Chondrocyte (in vitro differentiated cells): Measurements from ENCODE around the gene AMDHD2. TPM values are rescaled to one million over a fixed set of nuclear protein-coding genes. Genes with fewer than 3 reads are reported as not detected.

Experiments used
- DNase-seq: peaks from one replicate; pipeline ENCODE4 v3.0.0; 2021; ENCODE audit warnings: mixed read lengths, low spot score
- H3K27ac Mint-ChIP-seq: one replicate; pipeline ENCODE4 v1.8.0; 2021; ENCODE audit warnings: mild to moderate bottlenecking, moderate library complexity, mixed read lengths; ENCODE audit not compliant: unreplicated experiment
- H3K27me3 Mint-ChIP-seq: 2 replicates; pipeline ENCODE4 v1.8.0; 2021; ENCODE audit warnings: low read depth, mixed read lengths
- H3K36me3 Mint-ChIP-seq: 2 replicates; pipeline ENCODE4 v1.8.0; 2021; ENCODE audit warnings: low read depth, mixed read lengths
- H3K4me1 Mint-ChIP-seq: 2 replicates; pipeline ENCODE4 v1.8.0; 2021; ENCODE audit warnings: low read depth, mild to moderate bottlenecking, mixed read lengths
- H3K4me3 Mint-ChIP-seq: one replicate; pipeline ENCODE4 v1.8.0; 2021; ENCODE audit warnings: mild to moderate bottlenecking, moderate library complexity, mixed read lengths; ENCODE audit not compliant: unreplicated experiment
- H3K9me3 Mint-ChIP-seq: 2 replicates; pipeline ENCODE4 v1.8.0; 2021; ENCODE audit warnings: low read depth, mixed read lengths
- CTCF ChIP-seq: fragments of 200-600 bp; sonication (generic); IDR thresholded peaks from 2 replicates; pipeline ENCODE4 v1.5.0; 2021; ENCODE audit warnings: antibody characterized with exemption, mild to moderate bottlenecking, moderate library complexity
- total RNA-seq: library from RNA; stranded (reverse); gene quantifications from 3 replicates; pipeline ENCODE4 v1.2.1, GENCODE V29; 2021

The AMDHD2 gene
- total RNA-seq, 1 donor from 2014 or later = 37.0 TPM

GRCh38 chr16:2498531-2499253, 21.5 kb upstream of the AMDHD2 start:
- Mint-ChIP-seq H3K9me3 (no peaks in the 10 kb centered on the region), H3K27me3 (no peaks in the 10 kb centered on the region), H3K4me3 (no peak overlapping the region), H3K36me3 (peaks cover 2% of the 10 kb centered on the region), H3K27ac (no peak overlapping the region), H3K4me1 (peaks cover 18% of the 10 kb centered on the region)
- TF ChIP-seq CTCF = no peak
- DNase-seq = no peak

- Mint-ChIP-seq H3K9me3 (no peaks in the 10 kb centered on the region), H3K4me3 (no peak overlapping the region), H3K36me3 (peaks cover 2% of the 10 kb centered on the region), H3K4me1 (peaks cover 18% of the 10 kb centered on the region), H3K27me3 (no peaks in the 10 kb centered on the region), H3K27ac (no peak overlapping the region)
- DNase-seq = no peak
- no peak for TF ChIP-seq CTCF
Observed at GRCh38 chr16:2499454-2499853, 20.7 kb upstream of the AMDHD2 start.

- Mint-ChIP-seq H3K27me3 (no peaks in the 10 kb centered on the region), H3K27ac (no peak overlapping the region), H3K4me1 (peaks cover 18% of the 10 kb centered on the region), H3K9me3 (no peaks in the 10 kb centered on the region), H3K36me3 (peaks cover 2% of the 10 kb centered on the region), H3K4me3 (no peak overlapping the region)
- no peak for TF ChIP-seq CTCF
- no peak for DNase-seq
Observed at GRCh38 chr16:2499890-2500429, 20.2 kb upstream of the AMDHD2 start.

- no peak for DNase-seq
- H3K27me3 Mint-ChIP-seq = no peaks in the 10 kb centered on the region
- H3K27ac Mint-ChIP-seq = no peak overlapping the region
- H3K9me3 Mint-ChIP-seq = no peaks in the 10 kb centered on the region
- H3K36me3 Mint-ChIP-seq = peaks cover 2% of the 10 kb centered on the region
- TF ChIP-seq CTCF = no peak
- H3K4me3 Mint-ChIP-seq = no peak overlapping the region
- peaks cover 18% of the 10 kb centered on the region for H3K4me1 Mint-ChIP-seq
Observed at GRCh38 chr16:2500430-2500917, 19.7 kb upstream of the AMDHD2 start.

GRCh38 chr16:2500918-2501750, 19.0 kb upstream of the AMDHD2 start:
- peaks cover 2% of the 10 kb centered on the region for H3K36me3 Mint-ChIP-seq
- no peaks in the 10 kb centered on the region for H3K9me3 Mint-ChIP-seq
- H3K4me3 Mint-ChIP-seq = no peak overlapping the region
- no peak overlapping the region for H3K27ac Mint-ChIP-seq
- no peak for DNase-seq
- H3K4me1 Mint-ChIP-seq = peaks cover 18% of the 10 kb centered on the region
- TF ChIP-seq CTCF = peak; percentile 97
- H3K27me3 Mint-ChIP-seq = no peaks in the 10 kb centered on the region
